H1 (cell line): ENCODE measurements around the gene RPP25. TPM values are rescaled to one million over a fixed set of nuclear protein-coding genes. Genes with fewer than 3 reads are reported as not detected.

Source experiments
- ATF2 ChIP-seq: IDR thresholded peaks from 2 replicates; pipeline ENCODE4 v1.6.1; 2012; ENCODE audit warnings: low read length, inconsistent platforms
- CHD2 ChIP-seq: IDR thresholded peaks from 2 replicates; pipeline ENCODE4 v1.6.1; 2012; ENCODE audit warnings: low read length, improper control_type of control experiment
- FOSL1 ChIP-seq: IDR thresholded peaks from 2 replicates; pipeline ENCODE4 v1.6.1; 2011; ENCODE audit warnings: mild to moderate bottlenecking, low read depth, low read length, moderate library complexity; ENCODE audit not compliant: insufficient read depth
- HDAC2 ChIP-seq, 2 experiments: fragments of 300-600 bp in 1 of 2; sonication (generic) in 1 of 2; IDR thresholded peaks; 2 replicates each; pipeline ENCODE4 v1.6.1; 2011 to 2012; ENCODE audit warnings: low read depth in 2 of 2, low read length in 2 of 2, mild to moderate bottlenecking in 2 of 2, moderate library complexity in 2 of 2, borderline replicate concordance in 1 of 2, inconsistent platforms in 1 of 2
- KDM4A ChIP-seq: IDR thresholded peaks from one replicate; pipeline ENCODE4 v1.7.1; 2012; ENCODE audit warnings: low read depth, mild to moderate bottlenecking, moderate library complexity, low read length, inconsistent platforms; ENCODE audit not compliant: severe bottlenecking
- MAFK ChIP-seq: IDR thresholded peaks from 2 replicates; pipeline ENCODE4 v1.6.1; 2012; ENCODE audit warnings: low read depth, mild to moderate bottlenecking, improper control_type of control experiment, low read length
- POU5F1 ChIP-seq: IDR thresholded peaks from 2 replicates; pipeline ENCODE4 v1.6.1; 2011; ENCODE audit warnings: low read depth, mild to moderate bottlenecking, low read length, moderate library complexity
- SP1 ChIP-seq: IDR thresholded peaks from 2 replicates; pipeline ENCODE4 v1.6.1; 2011; ENCODE audit warnings: low read depth, low read length
- TEAD4 ChIP-seq: IDR thresholded peaks from 2 replicates; pipeline ENCODE4 v1.6.1; 2012; ENCODE audit warnings: low read depth, low read length, inconsistent platforms, mixed read lengths
- polyA plus RNA-seq, 7 experiments: library from polyadenylated mRNA; depleted of rRNA in 3 of 7; stranded (reverse) in 5 of 7; unstranded in 2 of 7; fragments of >200 nt in 5 of 7; fragments of 200-250 nt in 2 of 7; gene quantifications; 1 replicate in 5 of 7; 2 replicates in 1 of 7; 4 replicates in 1 of 7; pipeline versions ENCODE4 v1.2.1 to v1.2.3, GENCODE V29; 2011 to 2013; ENCODE audit warnings: missing spikeins in 2 of 7, mixed read lengths in 2 of 7
- total RNA-seq: library from RNA; stranded (reverse); fragmentation: NEBNext Ultra II Directional; extraction: Animal tissue kit (Norgen Biotek cat#: 25700); gene quantifications from 2 replicates; pipeline ENCODE4 v1.2.1, GENCODE V29; 2021

RPP25 gene
- total and polyA plus RNA-seq, 2 of the 8 experiments (the other 6 are each of a cell fraction or from before 2014, with no cell fraction given) = 17.4 to 19.8 TPM

GRCh38 chr15:74977599-74977998, 21.0 kb upstream of the RPP25 start (continued):
- no peak for TF ChIP-seq MAFK
- no peak for TF ChIP-seq CHD2
- TF ChIP-seq FOSL1 = no peak
- TF ChIP-seq HDAC2 (IDR thresholded peaks at IDR 0.05; ENCODE audit: borderline replicate concordance in 1 of 2, low read depth in 2 of 2, low read length in 2 of 2) = no peak
- no peak for TF ChIP-seq POU5F1
- no peak for TF ChIP-seq ATF2
- no peak for TF ChIP-seq TEAD4
- no peak for TF ChIP-seq KDM4A
- TF ChIP-seq SP1 = no peak
